ENCODE data around the gene TEDC2.

The TEDC2 gene

DNA sequence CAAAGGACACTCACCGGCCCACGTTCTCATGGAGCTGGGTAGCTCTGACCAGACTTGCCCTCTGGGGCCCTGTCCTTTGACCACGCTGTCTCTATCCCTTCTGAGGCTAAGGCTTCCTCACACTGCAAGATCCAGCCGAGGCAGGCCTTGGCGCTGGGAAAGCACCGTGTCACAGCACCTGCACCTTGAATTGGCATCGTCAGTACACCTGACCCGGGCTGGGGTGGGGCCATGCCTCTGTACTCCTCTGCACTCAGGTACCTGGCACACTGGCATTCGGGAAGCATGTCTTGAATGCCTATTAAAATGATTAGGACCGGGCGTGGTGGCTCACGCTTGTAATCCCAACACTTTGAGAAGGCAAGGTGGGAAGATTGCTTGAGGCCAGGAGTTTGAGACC is 21.0 kb downstream of the TEDC2 start:
- DNase-seq = no peak

DNA sequence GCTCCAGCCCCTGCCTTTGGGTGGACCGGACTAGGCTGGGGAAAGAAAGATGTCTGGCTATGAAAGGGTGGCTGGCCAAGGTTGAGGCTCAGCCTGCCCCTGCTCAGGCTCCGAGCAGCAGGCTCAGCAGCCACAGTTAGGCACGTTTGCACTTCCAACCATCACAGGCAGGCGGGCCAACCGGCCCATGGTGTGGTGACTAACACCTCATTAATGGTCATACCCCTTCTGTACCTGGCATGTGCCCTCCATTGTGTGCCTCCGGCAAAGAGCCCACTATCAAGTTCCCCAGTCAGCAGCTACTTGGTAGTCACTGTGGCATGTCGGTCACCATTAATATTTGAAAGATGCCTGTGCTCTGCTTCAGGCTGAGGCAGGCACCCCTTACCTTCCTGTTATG is 21.8 kb downstream of the TEDC2 start:
- no peak for DNase-seq

DNA sequence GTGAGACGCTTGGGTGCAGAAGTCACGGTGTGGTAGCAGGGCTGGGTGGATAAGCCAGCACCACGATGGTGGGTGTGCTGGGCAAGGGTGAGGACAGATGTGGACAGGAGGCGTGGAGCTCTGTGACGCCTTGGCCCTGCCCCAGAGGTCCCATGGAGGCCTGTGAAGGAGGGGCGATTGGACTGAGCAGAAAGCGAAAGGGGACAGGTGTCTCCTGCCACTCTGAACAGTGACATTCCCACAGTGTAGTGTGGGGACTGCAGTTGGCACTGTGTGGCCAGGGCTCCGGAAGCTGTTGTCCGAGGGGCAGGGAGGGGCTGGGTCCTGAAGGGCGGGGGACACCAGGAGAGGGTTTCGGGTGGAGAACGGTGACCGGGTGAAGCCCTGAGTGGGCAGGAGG is 22.3 kb downstream of the TEDC2 start:
- no peak for DNase-seq

DNA sequence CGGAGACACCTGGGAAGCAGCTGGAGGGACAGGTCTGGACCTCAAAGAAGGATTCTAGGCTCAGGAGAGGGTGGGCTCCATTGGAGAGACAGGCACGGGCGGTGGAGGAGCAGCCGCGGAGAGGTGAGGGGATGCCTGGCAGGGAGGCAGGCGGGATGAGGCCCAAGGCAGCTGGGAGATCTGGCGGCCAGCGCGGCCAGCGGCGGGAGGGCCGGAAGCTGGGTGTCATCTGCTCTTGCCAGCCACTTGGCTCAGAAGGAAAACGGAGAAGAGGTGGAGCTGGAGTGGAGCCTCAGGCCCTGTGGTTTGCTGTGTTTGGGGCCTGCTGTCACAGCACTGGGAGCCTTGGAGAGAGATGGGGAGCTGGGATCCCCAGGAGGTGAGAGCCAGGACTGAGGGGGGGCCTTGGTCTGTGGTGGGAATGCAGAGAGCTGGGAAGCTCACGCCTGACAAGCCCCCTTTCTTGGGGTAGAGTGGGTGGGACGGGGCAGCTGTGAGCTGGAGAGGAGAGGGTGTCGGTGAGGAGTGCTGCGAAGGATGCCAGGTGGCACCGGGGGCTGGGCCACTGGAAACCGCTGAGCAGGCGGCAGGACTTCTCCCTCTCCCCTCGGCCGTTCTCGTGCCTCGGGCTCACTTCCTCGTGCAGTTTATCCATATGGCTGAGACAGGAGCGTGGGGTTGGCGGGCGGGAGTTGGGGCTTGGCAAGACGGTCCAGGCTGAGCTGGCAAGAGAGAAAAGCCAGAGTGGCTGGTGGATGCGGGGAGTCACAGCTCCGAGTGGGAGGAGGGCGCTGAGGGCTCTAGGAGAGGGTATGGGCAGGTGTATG is 23.0 kb downstream of the TEDC2 start:
- peak in 1 of 2 experiments; percentile 52 for DNase-seq

DNA sequence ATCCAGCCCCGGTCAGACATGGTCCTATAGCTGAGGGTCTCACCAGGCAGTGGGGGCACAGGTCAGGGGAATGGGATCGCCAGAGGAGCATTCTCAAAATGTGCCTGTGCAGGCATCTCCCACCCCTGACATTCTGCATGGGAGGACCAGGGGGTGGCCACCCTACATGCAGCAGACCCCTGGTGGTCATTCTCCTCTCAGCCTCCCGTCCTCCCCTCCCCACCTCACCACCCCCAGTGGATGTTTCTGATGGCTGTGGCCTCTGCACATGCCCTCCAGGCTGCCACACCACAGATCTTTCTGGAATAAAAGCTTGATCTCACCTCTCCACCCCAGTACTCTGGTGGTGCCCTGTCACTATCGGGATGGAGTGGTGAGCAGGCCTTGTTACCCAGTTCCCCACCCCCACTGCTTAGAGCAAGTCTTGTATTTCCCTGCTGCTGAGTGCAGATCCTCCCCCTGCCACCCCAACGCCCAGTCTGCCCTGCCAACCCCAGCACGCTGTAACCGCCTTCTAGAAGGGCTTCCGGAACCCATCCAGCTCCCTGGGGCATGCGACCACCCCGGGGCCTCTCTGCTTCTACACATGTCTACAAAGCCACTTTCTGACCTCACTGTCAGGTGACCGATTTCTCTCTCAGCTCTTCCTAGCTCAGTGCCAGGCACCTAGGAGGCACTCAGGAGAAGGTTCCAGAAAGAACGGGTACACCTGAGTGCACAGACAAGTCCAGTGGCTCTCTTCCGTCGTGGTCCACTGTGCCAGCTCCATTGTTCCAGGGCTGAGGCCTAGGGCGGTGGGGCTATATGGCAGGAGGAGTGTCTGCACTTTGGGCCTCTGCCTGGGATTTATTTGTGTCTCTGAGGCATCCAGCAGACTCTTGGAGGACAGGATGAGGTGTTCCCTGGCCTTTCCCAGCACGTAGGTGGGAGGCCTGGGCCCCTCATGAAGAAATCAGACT is 24.3 kb downstream of the TEDC2 start:
- no peak for DNase-seq

DNA sequence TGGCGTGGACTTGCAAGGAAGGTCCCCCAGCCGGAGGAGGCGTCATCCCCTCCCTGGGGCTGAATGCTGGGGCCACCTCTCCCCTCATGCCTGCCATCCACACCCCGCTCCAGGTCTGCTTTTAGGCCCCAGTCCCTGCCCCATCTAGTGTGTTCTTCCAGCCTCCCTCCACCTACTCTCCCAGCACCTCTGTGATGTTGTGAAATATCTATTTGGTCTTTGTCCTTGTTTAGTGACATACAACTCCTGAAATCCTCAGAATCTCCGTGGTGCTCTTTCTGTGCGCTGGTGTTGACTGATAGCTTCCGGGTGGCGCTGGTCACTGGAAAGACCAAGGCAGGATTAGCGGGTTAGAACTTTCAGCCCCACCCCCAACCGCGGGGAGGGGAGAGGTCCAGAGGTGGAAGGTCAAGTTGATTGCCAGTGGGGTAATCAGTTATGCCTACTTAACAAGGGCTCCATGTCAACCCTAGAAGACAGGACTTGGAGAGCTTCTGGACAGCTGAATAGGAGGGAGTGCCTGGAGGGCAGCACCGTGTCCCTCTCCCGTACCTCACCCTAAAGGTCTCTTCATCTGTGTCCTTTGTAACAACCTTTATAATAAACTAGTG is 25.1 kb downstream of the TEDC2 start:
- DNase-seq = no peak

DNA sequence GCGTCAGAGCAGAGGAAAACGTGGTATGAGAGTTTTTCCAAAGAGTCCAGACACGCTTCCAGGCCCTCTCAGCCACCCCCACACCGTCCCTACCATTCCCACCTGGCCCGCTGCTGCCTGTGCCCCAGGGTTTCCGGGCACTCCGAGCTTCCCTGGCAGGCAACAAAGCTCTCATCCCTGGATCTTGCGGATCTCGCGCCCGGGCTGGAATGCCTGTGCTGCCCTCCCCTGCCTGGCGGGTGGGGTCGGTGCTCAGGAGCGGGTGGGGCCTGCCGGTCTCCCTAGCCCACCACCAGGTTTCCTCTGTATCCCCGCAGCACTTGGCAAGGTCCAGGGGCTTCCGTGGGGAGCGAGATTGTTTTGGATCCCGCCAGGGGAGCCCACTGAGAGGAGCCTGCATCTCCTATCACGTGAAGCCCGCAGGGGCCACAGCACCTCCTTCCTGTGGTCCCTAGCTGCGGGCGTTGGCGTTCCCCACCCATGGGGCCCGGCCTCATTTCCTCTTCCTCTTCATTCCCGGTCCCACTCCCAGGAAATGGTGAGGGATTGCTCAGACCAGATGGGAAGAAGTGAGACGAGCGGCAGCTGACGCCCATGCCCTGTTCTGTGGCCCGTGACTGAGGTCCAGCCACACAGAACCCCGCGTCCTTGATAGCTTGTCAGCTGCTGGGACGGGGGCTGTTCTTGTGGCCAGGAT is 26.1 kb downstream of the TEDC2 start:
- DNase-seq = no peak

DNA sequence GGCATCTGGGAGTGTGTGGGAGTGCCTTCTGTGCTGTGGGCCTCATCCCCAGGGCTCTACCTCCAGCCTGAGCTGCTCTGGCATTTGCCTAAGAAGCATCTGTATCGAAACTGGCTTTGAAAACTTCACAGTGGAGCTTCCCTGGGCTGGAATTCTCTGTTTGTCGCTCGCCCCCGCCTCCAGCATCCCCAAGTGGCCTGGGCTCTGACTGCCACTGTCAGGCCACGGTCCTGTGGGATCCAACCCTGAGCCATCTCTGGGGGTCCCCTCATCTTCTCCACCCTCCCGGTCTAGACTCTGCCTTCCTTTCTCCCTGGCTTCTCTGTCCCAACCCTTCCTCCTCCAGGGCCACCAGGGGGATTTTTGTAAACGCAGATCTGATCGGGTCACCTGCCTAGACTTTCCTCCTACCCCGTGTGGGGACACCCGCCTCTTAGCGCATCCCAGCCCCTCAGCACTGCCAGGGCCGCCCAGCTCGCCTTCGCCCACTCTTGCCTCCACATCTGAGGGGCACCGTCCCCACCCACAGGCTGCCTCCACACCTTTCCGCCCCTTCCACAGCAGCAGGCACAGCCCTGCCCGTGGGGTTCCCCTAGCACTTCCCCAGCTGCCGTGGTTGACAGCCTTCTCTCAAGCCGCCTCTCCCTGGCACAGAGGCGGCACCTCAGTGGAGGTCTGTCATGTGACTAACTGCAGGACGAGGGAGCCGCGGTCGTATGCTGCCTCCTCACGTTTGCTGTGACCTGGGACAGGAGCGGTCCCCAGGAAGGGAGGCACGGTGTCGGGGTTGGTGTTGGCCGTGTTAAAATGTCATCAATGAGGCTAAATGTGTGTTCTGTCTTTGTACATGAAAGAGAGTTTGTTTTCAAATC is 27.0 kb downstream of the TEDC2 start:
- DNase-seq = peak; percentile 36 to 58

DNA sequence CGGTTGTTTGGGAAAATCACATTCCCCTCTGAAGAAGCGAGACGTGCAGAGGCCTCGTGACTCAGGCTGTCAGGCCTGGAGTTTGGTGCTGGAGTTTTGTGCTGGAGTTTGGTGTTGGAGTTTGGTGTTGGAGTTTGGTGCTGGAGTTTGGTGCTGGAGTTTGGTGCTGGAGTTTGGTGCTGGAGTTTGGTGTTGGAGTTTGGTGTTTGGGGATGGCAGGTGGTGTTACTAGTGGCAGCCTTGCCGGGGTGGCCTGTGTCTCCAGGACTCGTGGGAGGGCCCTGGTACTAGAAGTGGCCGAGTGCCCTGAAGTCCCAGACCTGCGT is 27.6 kb downstream of the TEDC2 start:
- no peak for DNase-seq

DNA sequence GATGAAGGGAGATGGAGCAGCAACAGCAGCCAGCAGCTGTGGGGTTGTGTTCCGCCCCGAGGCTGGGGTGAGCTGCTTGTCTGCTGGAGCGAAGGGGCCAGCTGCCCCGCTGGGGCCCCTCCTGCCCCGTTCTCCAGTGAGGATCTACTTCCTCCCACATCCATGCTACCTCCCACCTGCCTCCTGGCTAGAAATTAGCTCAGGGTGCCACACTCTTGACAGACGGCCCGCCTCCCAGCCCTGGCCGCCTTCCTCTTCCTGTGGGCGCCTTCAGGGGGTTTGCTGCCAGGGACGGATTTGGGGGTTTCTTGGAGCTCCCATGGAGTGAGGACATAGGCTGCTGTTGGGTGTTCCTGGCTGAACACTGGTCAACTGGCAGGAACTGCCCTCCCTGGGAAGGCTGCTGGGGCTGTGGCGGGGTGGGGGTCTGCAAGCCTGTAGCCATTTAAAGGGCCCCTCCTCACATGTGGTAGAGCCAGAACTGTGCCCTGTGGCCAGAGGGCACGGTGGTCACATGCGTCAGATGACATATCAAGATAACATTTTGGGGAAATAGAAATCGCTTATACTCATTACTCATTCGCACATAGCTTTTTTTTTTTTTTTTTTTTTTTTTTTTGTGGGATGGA is 28.1 kb downstream of the TEDC2 start:
- DNase-seq = no peak

DNA sequence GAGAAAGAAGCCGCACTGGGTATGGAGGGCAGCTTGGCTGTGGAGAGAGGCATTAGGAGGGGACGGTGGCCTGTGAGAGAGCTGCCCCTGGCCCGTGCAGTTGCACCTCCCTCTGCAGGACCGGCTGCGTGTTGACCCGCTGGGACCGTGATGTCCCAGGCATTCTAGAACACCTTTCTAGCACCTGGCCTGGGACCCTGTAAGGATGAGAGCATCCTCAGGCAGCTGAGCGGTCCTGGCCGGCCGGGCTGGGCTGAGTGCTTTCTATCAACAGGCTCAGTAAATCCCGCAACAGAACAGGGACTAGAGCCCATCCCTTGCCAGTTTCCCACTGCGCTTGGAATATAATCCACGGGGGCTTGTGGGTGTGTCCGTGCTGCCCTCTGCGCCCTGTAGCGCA is 29.7 kb downstream of the TEDC2 start:
- no peak for DNase-seq

DNA sequence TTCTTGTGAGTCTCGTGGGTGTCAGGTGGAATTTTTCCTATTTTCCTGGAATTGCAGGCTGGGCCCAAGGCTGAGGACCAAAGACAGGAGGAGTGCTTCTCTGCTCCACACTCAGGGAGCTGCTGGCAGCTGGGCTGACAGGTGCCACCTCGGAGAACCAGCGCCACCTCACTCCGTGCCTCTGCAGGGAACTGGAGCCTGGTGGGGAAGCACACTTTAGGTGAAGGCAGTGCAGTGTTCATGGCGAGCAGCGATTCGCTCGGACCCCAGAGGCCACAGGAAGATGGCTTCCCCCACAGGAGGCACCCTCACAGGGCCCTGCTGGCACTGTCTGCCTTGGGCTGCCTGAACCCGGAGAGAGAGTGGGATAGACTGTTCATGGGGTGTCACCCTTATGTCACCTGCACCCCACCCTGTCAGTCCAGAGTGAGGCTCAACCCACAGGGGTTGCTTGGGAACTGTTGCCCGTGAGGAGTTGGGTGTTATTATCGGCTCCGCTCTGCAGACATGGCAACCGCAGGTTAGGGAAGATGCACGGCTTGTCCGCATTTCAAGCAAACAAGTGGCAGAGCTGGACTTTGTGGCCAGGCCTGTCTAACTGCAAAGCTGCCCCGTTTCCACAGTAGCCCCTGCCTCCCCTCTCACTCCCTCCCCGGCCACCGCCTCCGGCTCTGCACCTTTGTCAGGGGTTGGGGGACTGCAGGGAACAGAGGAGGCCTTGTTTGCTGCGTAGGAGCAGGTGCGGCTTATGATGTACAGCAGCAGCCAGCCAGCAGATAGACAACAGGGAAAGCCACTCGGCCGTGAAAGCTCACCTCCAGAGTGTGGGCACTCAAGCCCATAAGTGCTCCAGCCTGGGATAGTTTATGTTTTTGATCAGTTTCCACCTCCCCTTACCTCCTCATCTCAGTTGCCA is 30.5 kb downstream of the TEDC2 start:
- DNase-seq = peak; percentile 93 to 94

DNA sequence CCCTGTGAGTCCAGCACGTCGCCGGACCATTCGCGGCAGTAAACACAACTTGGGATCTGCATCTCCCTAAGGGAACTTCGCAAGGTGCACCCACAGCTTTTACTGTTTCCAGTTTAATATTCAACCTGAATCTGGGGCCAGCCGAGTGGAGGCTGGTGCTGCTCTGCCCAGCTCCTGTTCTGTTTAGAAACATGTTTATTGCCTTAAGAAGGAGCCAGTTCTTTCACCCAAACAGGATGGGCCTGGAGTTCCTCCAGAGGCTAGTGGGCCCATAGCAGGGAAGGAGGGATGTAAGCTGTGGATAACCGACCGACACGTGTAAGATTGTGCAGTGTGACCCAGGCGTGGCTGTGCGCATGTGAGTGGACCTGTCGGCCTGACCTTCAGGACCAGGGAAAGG is 32.4 kb downstream of the TEDC2 start:
- no peak for DNase-seq

DNA sequence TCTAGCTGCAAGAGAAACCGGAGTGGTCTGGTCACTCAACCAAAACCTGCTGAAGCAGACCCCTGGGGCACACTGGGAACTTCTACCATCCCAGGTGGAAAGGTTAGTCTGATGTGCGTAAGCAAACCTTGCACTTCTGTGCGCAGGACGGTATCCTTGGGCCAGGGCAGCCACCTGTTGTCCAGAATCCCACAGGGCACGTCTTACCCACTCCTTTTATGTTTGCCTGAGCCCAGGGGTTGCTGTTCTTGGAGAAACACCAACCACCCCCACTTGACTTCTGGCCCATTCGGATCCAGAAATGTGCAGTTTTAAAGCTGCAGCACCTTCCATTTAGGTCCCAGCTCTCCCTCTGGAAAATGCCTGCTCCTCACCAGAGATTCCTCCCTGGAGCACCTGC is 33.7 kb downstream of the TEDC2 start:
- no peak for DNase-seq

DNA sequence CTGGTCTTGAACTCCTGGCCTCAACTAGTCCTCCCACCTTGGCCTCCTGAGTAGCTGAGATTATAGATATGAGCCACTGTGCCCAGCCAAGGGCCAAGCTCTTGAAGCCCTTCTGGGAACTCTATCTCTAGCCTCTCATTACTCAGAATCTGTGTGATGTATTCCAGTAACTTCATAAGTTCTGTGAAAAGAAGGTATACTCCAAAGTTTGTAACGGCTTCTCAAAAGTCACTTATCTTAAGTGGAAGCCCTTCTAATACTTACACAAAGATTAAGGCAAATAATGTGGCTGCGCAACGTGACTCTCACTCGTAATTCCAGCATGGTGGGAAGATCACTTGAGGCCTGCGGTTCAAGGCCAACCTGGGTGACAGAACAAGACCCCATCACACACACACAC is 34.7 kb downstream of the TEDC2 start:
- DNase-seq = no peak

DNA sequence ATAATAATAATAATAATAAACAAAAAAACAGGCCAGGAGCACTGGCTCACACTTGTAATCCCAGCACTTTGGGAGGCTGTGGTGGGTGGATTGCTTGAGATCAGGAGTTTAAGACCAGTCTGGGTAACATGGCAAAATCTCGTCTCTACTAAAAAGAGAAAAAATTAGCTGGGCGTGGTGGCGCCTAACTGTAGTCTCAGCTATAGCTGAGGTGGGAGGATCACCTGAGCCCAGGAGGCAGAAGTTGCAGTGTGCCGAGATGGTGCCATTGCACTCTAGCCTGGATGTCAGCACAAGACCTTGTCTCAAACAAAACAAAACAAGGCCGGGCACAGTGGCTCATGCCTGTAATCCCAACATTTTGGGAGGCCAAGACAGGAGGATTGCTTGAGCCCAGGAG is 35.1 kb downstream of the TEDC2 start:
- DNase-seq = no peak

DNA sequence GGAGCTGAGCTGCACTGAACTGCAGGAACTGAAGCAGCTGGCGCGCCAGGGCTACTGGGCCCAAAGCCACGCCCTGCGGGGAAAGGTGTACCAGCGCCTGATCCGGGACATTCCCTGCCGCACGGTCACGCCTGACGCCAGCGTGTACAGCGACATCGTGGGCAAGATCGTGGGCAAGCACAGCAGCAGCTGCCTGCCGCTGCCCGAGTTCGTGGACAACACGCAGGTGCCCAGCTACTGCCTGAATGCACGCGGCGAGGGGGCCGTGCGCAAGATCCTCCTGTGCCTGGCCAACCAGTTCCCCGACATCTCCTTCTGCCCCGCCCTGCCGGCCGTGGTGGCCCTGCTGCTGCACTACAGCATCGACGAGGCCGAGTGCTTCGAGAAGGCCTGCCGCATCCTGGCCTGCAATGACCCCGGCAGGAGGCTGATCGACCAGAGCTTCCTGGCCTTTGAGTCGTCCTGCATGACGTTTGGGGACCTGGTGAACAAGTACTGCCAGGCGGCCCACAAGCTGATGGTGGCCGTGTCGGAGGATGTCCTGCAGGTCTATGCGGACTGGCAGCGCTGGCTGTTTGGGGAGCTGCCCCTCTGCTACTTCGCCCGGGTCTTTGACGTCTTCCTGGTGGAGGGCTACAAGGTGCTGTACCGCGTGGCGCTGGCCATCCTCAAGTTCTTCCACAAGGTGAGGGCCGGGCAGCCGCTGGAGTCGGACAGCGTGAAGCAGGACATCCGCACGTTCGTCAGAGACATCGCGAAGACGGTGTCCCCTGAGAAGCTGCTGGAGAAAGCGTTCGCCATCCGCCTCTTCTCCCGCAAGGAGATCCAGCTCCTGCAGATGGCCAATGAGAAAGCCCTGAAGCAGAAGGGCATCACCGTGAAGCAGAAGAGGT is 36.6 kb downstream of the TEDC2 start:
- DNase-seq = no peak

DNA sequence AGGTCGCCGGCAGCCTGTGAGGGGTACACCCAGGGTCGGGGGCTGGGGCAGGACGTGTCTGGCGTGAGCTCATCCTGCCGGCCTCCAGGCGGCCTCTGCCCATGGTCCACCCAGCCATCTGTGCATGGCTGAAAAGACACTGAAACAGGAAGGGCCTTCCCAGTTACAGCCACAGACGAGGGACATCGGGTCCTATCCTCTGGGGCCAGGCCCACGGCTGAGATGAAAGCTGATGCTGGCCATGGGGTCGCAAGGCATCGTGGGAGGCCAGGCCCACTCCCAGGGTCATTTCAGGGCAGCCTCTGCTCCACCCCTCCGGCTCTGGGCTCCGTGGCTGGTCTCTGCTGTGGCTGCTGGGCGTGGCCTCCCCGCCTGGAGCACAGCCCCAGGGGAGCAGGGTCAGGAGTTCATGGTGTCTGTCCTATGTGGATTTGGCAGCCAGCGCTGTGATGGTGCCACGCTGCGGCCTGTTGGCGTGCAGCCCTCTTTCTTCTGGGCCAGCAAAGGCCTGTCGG is 37.3 kb downstream of the TEDC2 start:
- DNase-seq = peak in 1 of 2 experiments; percentile 63
